ES-I3 (cell line): ENCODE results near the gene G0S2.

Source experiments
- H3K36me3 ChIP-seq: 2 replicates; pipeline ENCODE4 v1.6.1; 2013; ENCODE audit warnings: mild to moderate bottlenecking, low read length, control low read depth, moderate library complexity; ENCODE audit not compliant: insufficient read depth
- H3K4me1 ChIP-seq: 2 replicates; pipeline ENCODE4 v1.6.1; 2013; ENCODE audit warnings: mild to moderate bottlenecking, control low read depth, low read length; ENCODE audit not compliant: insufficient read depth
- H3K9ac ChIP-seq: 2 replicates; pipeline ENCODE4 v1.6.1; 2013; ENCODE audit warnings: low read depth, mild to moderate bottlenecking, low read length, moderate library complexity
- H3K9me3 ChIP-seq: 2 replicates; pipeline ENCODE4 v1.6.1; 2013; ENCODE audit warnings: mild to moderate bottlenecking, low read length, moderate library complexity; ENCODE audit not compliant: control insufficient read depth, insufficient read depth

The G0S2 gene

GRCh38 chr1:209657140-209657879 is 17.9 kb upstream of the G0S2 start:
- Histone ChIP-seq H3K36me3 (no peaks in the 10 kb centered on the region), H3K4me1 (peaks cover 17% of the 10 kb centered on the region), H3K9ac (no peak overlapping the region), H3K9me3 (no peaks in the 10 kb centered on the region)

DNA sequence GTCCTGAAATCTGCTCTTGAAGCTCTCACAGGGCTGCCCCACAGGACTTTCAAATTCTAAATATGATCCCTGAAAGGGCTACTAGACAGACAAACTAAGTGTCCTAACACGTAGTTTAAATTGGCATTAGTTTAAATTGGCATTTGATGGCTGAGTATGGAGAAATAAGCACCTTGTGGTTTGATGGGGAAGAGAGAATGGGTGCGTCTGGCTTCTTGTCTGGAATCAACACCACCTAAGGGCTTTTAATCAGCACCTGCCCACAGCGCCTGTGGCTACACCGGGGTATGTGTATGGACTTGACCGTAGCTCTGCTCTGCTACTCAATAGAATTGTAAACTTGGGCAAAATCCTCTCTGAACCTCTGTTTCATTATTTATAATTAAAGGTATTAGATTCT is 17.3 kb upstream of the G0S2 start:
- Histone ChIP-seq H3K9me3 (no peaks in the 10 kb centered on the region), H3K4me1 (peaks cover 11% of the 10 kb centered on the region; the same call in 1 of the 2 replicates), H3K9ac (no peak overlapping the region), H3K36me3 (no peaks in the 10 kb centered on the region)

DNA sequence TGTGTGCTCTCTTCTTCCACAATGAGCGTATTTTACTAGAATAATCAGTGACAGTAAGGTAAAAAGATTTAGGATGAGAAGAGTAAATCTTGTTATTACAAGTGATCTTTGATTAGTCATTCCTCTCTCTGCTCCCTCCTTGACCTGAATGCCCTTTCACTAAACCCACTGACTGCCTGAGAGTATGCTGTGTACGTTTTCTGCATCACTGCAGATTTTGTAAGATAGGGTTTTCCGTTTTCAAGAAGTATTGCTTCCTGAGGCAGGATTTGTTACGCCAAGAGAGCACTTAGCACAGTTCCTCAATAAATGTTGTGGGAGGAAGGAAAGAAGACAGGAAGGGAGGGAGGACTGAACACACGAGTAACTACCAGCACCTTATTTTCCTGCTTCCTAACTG is 15.3 kb upstream of the G0S2 start:
- Histone ChIP-seq H3K9me3 (no peaks in the 10 kb centered on the region), H3K9ac (no peak overlapping the region), H3K36me3 (no peaks in the 10 kb centered on the region), H3K4me1 (peaks cover 3% of the 10 kb centered on the region; the same call in 1 of the 2 replicates)

GRCh38 chr1:209661071-209661470 is 14.1 kb upstream of the G0S2 start:
- Histone ChIP-seq H3K9ac (no peak overlapping the region), H3K4me1 (peaks cover 3% of the 10 kb centered on the region; the same call in 1 of the 2 replicates), H3K36me3 (no peaks in the 10 kb centered on the region), H3K9me3 (no peaks in the 10 kb centered on the region)

DNA sequence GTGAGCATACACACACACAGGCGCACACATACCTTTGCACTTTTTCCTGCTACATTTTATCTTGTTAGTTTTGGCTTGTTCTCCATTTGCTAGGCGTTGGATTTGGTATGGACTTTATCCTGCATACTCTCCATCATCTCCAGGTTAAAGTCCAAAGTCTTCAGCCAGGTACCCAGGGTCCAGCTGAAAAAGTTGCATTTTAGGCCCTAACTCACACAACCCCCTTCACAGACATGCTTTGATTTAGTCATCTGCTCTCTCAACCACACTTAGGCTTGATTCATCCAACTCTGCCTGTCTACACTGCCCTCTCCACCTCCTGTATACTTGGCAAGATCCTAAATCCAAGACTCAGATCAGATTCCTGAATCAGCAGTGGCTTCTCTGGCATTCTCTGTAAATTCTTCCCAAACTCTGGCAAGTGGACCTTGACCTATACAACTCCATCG is 12.3 kb upstream of the G0S2 start:
- Histone ChIP-seq H3K9me3 (no peaks in the 10 kb centered on the region), H3K4me1 (peaks cover 3% of the 10 kb centered on the region; the same call in 1 of the 2 replicates), H3K9ac (no peak overlapping the region), H3K36me3 (no peaks in the 10 kb centered on the region)

- Histone ChIP-seq H3K4me1 (no peaks in the 10 kb centered on the region), H3K9ac (no peak overlapping the region), H3K9me3 (no peaks in the 10 kb centered on the region), H3K36me3 (no peaks in the 10 kb centered on the region)
Observed at GRCh38 chr1:209667103-209667502, 8.1 kb upstream of the G0S2 start.

- H3K36me3 ChIP-seq, result no peaks in the 10 kb centered on the region
- H3K9ac ChIP-seq, result no peak overlapping the region
- H3K4me1 ChIP-seq, result no peaks in the 10 kb centered on the region
- H3K9me3 ChIP-seq, result no peaks in the 10 kb centered on the region
Observed at GRCh38 chr1:209667708-209668107, 7.5 kb upstream of the G0S2 start.

DNA sequence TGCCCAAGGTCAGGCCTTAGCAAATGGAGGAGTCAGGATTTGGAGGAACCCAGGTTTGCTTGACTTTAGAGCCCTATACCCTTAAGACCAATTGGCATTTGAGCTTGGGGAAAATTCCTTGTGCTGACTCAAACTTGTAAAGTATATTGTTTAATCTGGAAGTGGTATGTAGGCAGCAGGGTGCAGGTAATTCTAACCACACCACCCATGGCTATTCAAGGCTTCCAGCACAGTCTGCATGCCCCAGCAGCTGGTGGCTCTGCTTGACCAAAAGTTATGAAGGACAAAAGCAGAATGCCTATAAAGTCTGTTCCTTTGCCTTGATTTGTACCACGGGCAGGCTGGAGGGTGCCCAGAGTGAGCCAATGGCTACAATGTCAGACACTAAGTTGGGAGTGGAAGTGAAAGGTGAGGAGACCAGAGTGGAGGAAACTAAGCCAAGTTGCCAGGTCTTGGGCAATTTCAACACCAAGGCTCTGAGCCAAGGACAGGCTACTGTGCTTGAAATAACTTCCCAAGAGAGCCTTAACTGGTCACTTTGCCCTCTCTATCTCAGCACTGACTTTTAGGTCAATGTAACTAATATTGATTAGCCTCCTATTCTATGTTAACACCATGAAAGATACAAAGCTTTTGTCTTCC is 4.7 kb upstream of the G0S2 start:
- peaks cover 16% of the 10 kb centered on the region for H3K4me1 ChIP-seq
- H3K9ac ChIP-seq, result no peak overlapping the region
- no peaks in the 10 kb centered on the region for H3K36me3 ChIP-seq
- H3K9me3 ChIP-seq, result no peaks in the 10 kb centered on the region

- Histone ChIP-seq H3K9me3 (no peaks in the 10 kb centered on the region), H3K4me1 (peaks cover 16% of the 10 kb centered on the region), H3K9ac (no peak overlapping the region), H3K36me3 (no peaks in the 10 kb centered on the region)
Observed at GRCh38 chr1:209672705-209673630, 2.2 kb upstream of the G0S2 start.

DNA sequence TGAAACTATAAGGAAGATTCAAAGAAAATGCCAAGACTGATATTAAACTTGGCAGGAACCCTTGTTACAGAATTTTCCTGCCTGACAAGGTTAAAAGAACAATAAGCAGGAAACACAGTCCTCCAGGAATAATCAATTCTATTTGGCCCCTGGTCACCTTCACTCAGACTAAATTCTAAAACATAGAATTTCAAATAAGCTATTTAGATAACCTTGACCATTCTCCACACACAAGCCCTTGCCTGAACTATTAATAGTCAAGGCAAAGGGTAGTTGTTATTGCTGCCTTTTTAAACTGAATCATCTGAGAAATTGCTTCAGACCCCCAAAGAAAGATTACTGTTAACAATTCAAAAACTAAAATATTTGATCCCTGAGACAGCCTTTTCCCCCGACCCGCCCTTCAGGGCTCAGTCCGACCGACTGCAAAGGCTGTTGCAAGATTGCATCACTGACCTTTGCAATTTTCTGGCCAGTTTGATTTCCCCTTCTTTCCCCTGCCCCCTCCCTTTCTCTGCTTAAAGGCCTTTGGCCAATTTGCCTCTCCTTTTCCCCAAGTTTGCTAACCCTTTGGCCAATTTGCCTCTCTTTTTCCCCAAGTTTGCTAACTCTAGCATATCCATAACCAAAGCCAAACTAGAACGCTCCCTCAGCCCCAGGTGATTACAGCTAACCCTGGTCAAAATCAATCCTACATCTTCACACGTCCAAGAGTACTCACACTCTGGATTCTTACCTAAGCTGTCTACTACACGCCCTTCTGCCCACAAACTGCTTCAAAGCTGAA is 1.4 kb upstream of the G0S2 start:
- Histone ChIP-seq H3K9ac (peak overlapping the region; percentile 52; the same call in 1 of the 2 replicates), H3K4me1 (peaks cover 16% of the 10 kb centered on the region), H3K36me3 (no peaks in the 10 kb centered on the region), H3K9me3 (no peaks in the 10 kb centered on the region)

- H3K9ac ChIP-seq, result peak overlapping the region; percentile 52
- H3K4me1 ChIP-seq, result peaks cover 16% of the 10 kb centered on the region
- H3K9me3 ChIP-seq, result no peaks in the 10 kb centered on the region
- H3K36me3 ChIP-seq, result no peaks in the 10 kb centered on the region
Observed at GRCh38 chr1:209675565-209676154, 448 bp downstream of the G0S2 start.

DNA sequence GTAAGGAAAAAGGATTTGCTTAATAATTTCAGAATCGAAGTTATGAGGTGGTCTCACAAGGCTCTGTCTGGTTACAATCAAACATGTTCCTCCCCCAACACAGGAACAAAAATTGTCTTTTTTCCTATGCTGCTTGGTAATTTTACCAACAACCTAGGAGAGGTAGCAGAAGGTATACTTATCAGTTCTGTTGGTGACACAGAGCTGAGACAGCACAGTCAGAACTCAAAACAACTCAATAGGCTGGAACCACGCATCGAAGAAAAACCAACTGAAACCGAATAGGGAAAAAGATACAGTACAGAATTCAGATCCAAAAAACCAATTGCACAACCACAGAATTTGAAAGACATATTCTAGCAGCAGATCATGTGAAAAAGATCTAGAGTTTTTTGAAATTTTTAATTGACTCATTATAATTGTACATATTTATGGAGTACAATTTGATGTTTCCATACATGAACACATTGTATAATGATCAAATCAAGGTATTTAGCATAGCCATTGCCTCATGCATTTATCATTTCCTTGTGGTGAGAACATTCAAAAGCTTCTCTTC is 3.8 kb downstream of the G0S2 start:
- H3K9me3 ChIP-seq, result no peaks in the 10 kb centered on the region

DNA sequence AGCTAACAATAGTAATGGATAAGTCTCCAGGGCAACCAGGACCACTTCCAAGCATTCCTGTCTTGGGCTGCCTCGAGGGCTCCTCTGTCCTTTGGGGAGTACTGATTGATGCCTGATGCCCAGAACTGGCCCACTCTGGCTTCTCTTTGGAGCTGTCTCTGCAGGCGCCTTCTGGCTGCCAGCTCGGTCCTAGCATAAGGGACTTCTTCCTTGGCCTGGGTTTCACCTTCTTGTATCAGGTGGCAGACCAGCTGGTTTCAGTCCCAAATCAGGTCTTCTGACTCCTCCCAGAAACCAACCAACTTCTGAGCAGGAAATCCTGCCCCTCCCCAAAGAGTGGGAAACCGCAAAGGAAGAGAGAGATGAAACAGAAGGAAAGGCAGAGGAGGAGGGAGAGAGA is 10.6 kb downstream of the G0S2 start:
- H3K9ac ChIP-seq, result no peak overlapping the region
- H3K9me3 ChIP-seq, result no peaks in the 10 kb centered on the region
- no peaks in the 10 kb centered on the region for H3K36me3 ChIP-seq
- no peaks in the 10 kb centered on the region for H3K4me1 ChIP-seq

More for the DNA sequence above, 3.8 kb downstream of the G0S2 start:
- Histone ChIP-seq H3K36me3 (no peaks in the 10 kb centered on the region), H3K9ac (no peak overlapping the region), H3K4me1 (peaks cover 4% of the 10 kb centered on the region)
